HUES48 (cell line): ENCODE results near the gene RAB4A.
A peak's percentile ranks its signal among the peaks of the same experiment; 100 is the strongest.

Source experiments
- H3K27ac ChIP-seq: one replicate; pipeline ENCODE4 v1.7.0; 2013; ENCODE audit warnings: low read depth, low read length, inconsistent platforms
- H3K27me3 ChIP-seq: 2 replicates; pipeline ENCODE4 v1.6.1; 2013; ENCODE audit warnings: mild to moderate bottlenecking, low read length; ENCODE audit not compliant: control insufficient read depth, insufficient read depth
- H3K36me3 ChIP-seq: 2 replicates; pipeline ENCODE4 v1.6.1; 2013; ENCODE audit warnings: low read length; ENCODE audit not compliant: control insufficient read depth, insufficient read depth
- H3K4me1 ChIP-seq: 2 replicates; pipeline ENCODE4 v1.6.1; 2013; ENCODE audit warnings: mild to moderate bottlenecking, low read length; ENCODE audit not compliant: control insufficient read depth, insufficient read depth
- H3K4me3 ChIP-seq: 2 replicates; pipeline ENCODE4 v1.5.1; 2013; ENCODE audit warnings: mild to moderate bottlenecking, low read depth, low read length
- H3K9ac ChIP-seq: 2 replicates; pipeline ENCODE4 v1.6.1; 2013; ENCODE audit warnings: mild to moderate bottlenecking, low read depth, low read length, moderate library complexity
- H3K9me3 ChIP-seq: 2 replicates; pipeline ENCODE4 v1.6.1; 2013; ENCODE audit warnings: low read length; ENCODE audit not compliant: control insufficient read depth, insufficient read depth

The RAB4A gene

GRCh38 chr1:229339520-229339919 lies 68.6 kb downstream of the RAB4A start:
- Histone ChIP-seq H3K9me3 (no peaks in the 10 kb centered on the region), H3K4me3 (no peak overlapping the region), H3K27ac (no peak overlapping the region), H3K27me3 (peaks cover 14% of the 10 kb centered on the region), H3K4me1 (peaks cover 11% of the 10 kb centered on the region), H3K36me3 (no peaks in the 10 kb centered on the region), H3K9ac (no peak overlapping the region)

- H3K9me3 ChIP-seq: no peaks in the 10 kb centered on the region
- peak overlapping the region; percentile 11; the same call in 1 of the 2 replicates for H3K4me3 ChIP-seq
- peaks cover 18% of the 10 kb centered on the region for H3K27me3 ChIP-seq
Measured at GRCh38 chr1:229340496-229340895, 69.6 kb downstream of the RAB4A start.

GRCh38 chr1:229341774-229342655 lies 71.1 kb downstream of the RAB4A start:
- Histone ChIP-seq H3K4me3 (peak overlapping the region; percentile 77), H3K9ac (peak overlapping the region; percentile 59; the same call in 1 of the 2 replicates), H3K4me1 (peaks cover 11% of the 10 kb centered on the region), H3K27ac (peak overlapping the region; percentile 68), H3K9me3 (no peaks in the 10 kb centered on the region), H3K27me3 (peaks cover 20% of the 10 kb centered on the region), H3K36me3 (no peaks in the 10 kb centered on the region)

More at GRCh38 chr1:229340496-229340895, 69.6 kb downstream of the RAB4A start:
- Histone ChIP-seq H3K4me1 (peaks cover 11% of the 10 kb centered on the region), H3K9ac (no peak overlapping the region), H3K27ac (no peak overlapping the region), H3K36me3 (no peaks in the 10 kb centered on the region)

GRCh38 chr1:229342656-229343569 lies 72.0 kb downstream of the RAB4A start, which contains the start of gene CCSAP:
Gene CCSAP, minus strand, starts transcription at chr1:229343047. Its CDS starts 582 bp downstream, at chr1:229342465.
- peaks cover 11% of the 10 kb centered on the region for H3K4me1 ChIP-seq
- peak within 1 kb of the TSS; percentile 68 for H3K27ac ChIP-seq

GRCh38 chr1:229344139-229344538 lies 73.2 kb downstream of the RAB4A start:
- Histone ChIP-seq H3K36me3 (no peaks in the 10 kb centered on the region), H3K9ac (no peak overlapping the region), H3K27ac (no peak overlapping the region), H3K4me3 (no peak overlapping the region), H3K27me3 (peaks cover 24% of the 10 kb centered on the region), H3K9me3 (no peaks in the 10 kb centered on the region), H3K4me1 (peaks cover 11% of the 10 kb centered on the region)

More at GRCh38 chr1:229342656-229343569, 72.0 kb downstream of the RAB4A start, which contains the start of gene CCSAP:
- Histone ChIP-seq H3K27me3 (peaks cover 24% of the 10 kb centered on the region), H3K9me3 (no peaks in the 10 kb centered on the region), H3K9ac (peak within 1 kb of the TSS; percentile 59; the same call in 1 of the 2 replicates), H3K36me3 (no peaks in the 10 kb centered on the region), H3K4me3 (peak within 1 kb of the TSS; percentile 77)

GRCh38 chr1:229344937-229345684 lies 74.2 kb downstream of the RAB4A start:
- Histone ChIP-seq H3K36me3 (no peaks in the 10 kb centered on the region), H3K9ac (no peak overlapping the region), H3K4me1 (peaks cover 10% of the 10 kb centered on the region), H3K27ac (no peak overlapping the region), H3K4me3 (no peak overlapping the region), H3K9me3 (no peaks in the 10 kb centered on the region), H3K27me3 (peaks cover 24% of the 10 kb centered on the region)

- no peaks in the 10 kb centered on the region for H3K9me3 ChIP-seq
- peaks cover 24% of the 10 kb centered on the region for H3K27me3 ChIP-seq
- H3K4me1 ChIP-seq: peaks cover 5% of the 10 kb centered on the region
- no peak overlapping the region for H3K27ac ChIP-seq
- no peak overlapping the region for H3K9ac ChIP-seq
- H3K4me3 ChIP-seq: no peak overlapping the region
- H3K36me3 ChIP-seq: no peaks in the 10 kb centered on the region
Measured at GRCh38 chr1:229347528-229347927, 76.6 kb downstream of the RAB4A start.

- no peaks in the 10 kb centered on the region for H3K9me3 ChIP-seq
- H3K27me3 ChIP-seq: peaks cover 8% of the 10 kb centered on the region
- no peak overlapping the region for H3K9ac ChIP-seq
- no peaks in the 10 kb centered on the region for H3K4me1 ChIP-seq
- no peak overlapping the region for H3K4me3 ChIP-seq
- H3K36me3 ChIP-seq: no peaks in the 10 kb centered on the region
- no peak overlapping the region for H3K27ac ChIP-seq
Measured at GRCh38 chr1:229349463-229350385, 78.8 kb downstream of the RAB4A start.

GRCh38 chr1:229352975-229353374 lies 82.1 kb downstream of the RAB4A start:
- H3K27ac ChIP-seq: no peak overlapping the region
- no peaks in the 10 kb centered on the region for H3K9me3 ChIP-seq
- no peak overlapping the region for H3K9ac ChIP-seq
- H3K27me3 ChIP-seq: no peaks in the 10 kb centered on the region
- H3K4me3 ChIP-seq: no peak overlapping the region
- no peaks in the 10 kb centered on the region for H3K36me3 ChIP-seq
- H3K4me1 ChIP-seq: no peaks in the 10 kb centered on the region
